COLO668 (cell line): ENCODE results near the gene MUC22.
"Not testable (repeated sequence)": the region's sequence is repeated elsewhere in the genome, so short reads cannot be mapped to it uniquely, and the experiment has no call there.

Source experiments
- DNase-seq: peaks from one replicate; lab custom pipeline; 2025; ENCODE audit not compliant: unreplicated experiment; lab: John Stamatoyannopoulos, UW

Gene MUC22

DNA sequence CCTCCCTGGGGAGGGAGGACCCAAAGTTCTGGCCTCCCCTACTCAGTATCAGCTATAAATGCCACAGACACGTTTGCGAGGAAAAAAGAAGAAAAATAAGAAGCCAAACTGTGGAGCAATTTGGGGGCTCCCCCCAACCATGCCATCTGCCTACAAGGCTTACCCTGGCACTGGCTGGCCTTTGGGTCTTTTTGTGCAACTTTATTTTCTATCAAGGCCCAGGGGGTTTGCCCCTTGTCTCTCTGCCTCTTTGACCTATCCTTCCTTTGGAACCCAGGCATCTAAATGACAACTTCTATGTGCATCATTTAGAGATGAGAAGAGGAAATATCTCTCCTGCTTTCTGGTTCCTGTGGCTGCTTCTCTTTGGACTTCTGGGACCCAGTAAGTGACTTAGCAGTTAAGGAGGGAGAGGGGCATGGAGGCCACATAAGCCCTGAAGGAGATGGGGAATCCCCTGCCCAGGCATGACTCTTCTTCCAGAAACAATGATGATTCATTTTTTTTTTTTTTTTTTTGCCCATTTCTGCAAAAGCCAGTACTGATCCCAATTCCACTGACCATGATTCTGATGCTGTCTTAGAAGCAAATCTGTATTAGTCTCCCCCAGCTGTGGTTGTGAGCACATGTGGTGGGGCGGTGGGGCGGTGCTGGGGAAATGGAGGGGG lies at the start of gene MUC22:
Gene MUC22 (plus strand): TSS at position 82 of the 668 bp plus-strand sequence. CDS start 233 bp downstream, at position 315.
- DNase-seq = no peak

GRCh38 chr6:30960907-30961673 lies 49.2 kb upstream of the MUC22 start:
- no peak for DNase-seq

DNA sequence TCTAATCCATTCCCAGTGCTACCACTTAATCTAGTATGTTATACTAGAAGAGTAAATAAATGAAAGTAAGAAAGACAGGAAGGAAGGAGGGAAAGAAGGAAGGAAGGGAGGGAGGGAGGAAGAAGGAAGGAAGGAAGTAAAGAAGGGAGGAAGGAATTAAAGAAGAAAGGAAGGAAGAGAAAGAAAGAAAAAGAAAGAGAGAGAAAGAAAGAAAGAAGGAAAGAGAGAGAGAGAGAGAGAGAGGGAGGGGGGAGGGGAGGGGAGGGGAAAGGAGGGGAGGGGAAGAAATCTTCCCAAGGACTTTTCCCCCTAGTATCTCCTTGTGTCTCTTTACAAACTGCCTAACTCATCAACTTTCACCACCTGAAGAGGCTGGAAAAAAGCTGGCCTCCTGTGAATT lies 47.6 kb upstream of the MUC22 start:
- DNase-seq = no peak

DNA sequence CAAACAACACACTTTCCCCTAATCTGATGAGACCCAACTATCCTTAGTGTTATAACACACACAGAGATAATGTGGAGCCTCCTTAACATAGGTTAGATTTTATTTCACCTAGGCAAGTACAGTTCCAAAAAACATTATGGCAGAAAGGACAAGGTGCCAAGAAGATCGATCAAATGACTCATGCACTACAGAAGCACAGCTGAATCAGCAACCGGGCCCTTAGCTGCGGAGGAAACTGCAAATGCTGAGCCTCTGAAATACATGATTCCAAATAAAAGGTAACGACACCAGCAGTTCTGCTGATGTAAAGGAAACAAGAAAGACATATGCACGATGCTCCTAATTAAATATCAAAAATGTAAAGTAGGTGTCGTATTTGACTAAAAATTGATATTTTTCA lies 46.6 kb upstream of the MUC22 start:
- no peak for DNase-seq

- DNase-seq = no peak
Observed at GRCh38 chr6:30964075-30964474, 46.2 kb upstream of the MUC22 start.

- no peak for DNase-seq
Observed at GRCh38 chr6:30965140-30965601, 45.1 kb upstream of the MUC22 start.

DNA sequence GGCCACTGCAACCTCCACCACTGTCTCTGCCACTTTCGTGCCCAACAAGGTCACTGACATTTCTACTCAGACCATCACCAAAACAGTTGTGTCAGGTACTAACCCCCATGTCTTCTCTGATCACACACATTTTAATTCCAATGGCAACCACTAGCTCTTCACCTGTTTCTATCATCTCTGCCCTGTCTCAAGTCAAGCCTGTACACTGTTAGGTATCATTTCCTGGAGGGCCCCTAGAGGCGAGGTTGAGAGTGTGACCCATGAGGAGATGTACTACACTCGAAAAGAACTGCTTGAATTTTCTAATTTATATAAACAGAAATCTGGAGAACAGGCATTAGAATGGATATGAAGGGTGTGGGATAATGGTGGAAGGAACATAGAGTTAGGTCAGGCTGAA lies 44.1 kb upstream of the MUC22 start:
- DNase-seq = no peak

- DNase-seq = not testable (repeated sequence)
Observed at GRCh38 chr6:30969171-30969570, 41.1 kb upstream of the MUC22 start.

DNA sequence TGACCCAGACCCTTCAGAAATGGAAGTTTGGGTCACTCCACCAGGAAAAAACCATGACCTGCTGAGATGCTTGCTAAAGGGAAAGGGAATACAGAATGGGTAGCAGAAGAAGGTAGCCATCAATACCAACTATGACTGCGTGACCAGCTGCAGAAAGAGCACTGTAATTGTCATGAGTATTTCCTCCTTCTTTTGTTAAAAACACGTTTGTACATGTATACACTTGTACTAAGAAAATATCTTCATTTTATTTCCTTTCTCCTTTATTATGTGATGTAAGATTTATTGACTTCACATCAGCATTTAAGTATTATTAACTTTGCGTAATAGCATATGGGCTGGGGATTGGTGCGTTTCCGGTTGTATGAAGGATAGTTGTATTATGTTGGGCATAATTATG lies 39.3 kb upstream of the MUC22 start:
- no peak for DNase-seq

- no peak for DNase-seq
Observed at GRCh38 chr6:30972816-30973215, 37.5 kb upstream of the MUC22 start.

DNA sequence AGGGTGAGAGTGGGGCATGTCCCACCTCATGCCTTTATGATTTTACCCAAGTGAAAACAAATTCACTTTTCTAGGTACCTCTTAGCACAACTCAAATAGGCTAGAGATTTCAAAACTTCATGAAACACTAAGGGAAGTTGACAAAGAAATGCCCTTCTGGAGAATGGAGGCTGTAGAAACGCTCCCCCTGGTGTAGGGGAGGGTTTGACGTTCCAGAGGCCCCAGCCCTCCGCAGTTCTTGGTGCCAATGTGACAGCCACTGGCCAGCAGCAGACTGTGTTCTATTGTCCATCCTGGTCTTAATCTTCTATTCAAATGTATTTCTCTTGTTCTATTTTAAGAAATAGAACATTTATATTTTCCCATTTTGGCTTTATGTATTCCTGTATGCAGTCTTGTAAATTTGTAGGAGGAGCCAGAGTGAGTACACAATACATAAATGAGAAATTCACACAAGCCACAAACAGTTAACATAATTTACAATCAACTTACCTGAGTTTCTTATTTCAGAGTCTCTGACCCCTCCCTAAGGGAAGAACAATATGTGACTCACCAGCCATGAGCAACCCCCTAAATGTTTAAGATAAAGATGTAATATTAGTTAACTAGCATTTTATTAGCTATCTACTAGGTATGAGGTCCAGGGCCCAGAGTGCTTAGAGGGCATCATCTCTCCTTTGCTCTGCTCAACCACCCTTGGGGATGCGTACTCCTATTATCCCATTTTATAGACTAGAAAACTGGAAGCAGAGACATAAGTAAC lies 35.6 kb upstream of the MUC22 start:
- DNase-seq = no peak

GRCh38 chr6:30979141-30979540 lies 31.1 kb upstream of the MUC22 start:
- no peak for DNase-seq

- DNase-seq = no peak
Observed at GRCh38 chr6:30979690-30980089, 30.6 kb upstream of the MUC22 start.

DNA sequence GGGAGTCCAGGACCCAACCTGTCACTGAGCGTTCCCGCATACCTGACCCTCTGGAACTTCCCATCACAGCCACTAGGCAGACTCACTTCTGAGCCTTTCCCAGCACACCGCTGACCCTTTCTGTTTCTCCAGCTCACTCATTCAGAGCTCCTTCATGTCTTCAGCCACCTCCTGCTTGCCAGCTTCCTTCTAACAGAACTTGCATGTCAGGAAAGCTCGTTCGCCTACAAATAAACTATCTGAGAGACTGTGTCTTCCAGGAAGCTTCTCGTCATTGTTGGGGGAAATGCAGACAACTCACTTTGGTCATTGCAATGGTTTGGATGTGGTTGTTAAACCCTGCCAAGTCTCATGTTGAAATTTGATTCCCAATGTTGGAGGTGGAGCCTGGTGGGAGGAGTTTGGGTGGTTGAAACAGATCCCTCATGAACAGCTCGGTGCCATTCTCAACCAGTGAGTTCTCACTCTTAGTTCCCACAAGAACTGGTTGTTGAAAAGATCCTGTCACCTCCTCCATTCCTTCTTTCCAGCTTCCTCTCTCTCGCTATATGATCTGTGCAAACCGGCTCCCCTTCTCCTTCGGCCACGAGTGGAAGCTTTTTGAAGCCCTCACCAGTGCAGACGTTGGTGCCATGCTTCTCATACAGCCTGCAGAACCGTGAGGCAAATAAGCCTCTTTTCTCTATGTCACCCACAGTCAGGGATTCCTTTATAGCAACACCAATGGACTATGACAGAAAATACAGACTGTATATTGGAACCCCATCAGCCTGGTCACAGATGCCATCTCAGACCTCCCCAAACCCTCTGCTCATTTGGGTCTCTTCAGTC lies 28.1 kb upstream of the MUC22 start:
- no peak for DNase-seq

DNA sequence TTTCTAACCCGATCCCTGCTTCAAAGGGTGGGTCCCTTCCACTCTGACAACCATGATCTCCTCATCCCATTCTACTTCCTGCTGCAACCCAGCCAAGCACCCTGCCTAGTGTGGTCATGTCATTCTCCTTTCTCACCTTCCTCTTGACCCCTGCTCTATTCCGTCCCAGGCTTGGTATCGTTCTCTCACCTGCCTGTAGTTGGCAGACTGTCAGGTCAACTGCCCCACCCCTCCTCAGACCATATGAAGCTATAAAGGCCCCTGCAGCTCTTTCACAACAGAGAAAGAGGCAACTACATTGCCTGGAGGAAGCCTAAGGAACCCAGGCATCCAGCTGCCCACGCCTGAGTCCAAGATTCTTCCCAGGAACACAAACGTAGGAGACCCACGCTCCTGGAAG lies 26.8 kb upstream of the MUC22 start, which contains the start of gene MUC21:
Gene MUC21 (plus strand): TSS at position 280 of the 400 bp plus-strand sequence. CDS start 241 bp downstream, outside the sequence.
- DNase-seq = no peak

DNA sequence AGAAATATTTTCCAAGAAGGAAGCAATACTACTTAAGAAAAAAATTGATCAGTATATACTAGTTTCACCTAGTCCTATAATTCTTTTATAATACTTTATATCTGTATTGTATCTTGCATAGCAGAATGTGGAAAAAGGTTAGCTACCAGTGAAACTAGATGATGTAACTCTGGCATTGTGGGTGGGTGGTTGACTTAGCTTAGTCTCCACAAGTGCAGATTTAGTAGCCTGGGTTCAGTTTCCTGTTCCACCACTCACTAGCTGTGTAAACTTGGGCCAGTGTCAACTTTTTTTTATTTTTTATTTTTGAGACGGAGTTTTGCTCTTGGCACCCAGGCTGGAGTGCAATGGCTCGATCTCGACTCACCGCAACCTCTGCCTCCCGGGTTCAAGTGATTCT lies 24.8 kb upstream of the MUC22 start:
- no peak for DNase-seq

DNA sequence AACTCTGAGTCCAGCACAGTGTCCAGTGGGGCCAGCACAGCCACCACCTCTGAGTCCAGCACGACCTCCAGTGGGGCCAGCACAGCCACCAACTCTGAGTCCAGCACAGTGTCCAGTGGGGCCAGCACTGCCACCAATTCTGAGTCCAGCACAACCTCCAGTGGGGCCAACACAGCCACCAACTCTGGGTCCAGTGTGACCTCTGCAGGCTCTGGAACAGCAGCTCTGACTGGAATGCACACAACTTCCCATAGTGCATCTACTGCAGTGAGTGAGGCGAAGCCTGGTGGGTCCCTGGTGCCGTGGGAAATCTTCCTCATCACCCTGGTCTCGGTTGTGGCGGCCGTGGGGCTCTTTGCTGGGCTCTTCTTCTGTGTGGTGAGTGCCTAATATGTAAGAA lies 23.0 kb upstream of the MUC22 start:
- no peak for DNase-seq

GRCh38 chr6:30988209-30988825 lies 22.0 kb upstream of the MUC22 start:
- DNase-seq = no peak

- no peak for DNase-seq
Observed at GRCh38 chr6:30990422-30991086, 19.7 kb upstream of the MUC22 start.

- no peak for DNase-seq
Observed at GRCh38 chr6:30991891-30992290, 18.4 kb upstream of the MUC22 start.
